HG02885 (cell line): ENCODE measurements around the gene SMIM45.

Experiments used
- ATAC-seq: cut with Tn5 transposase; IDR thresholded peaks from one replicate; pipeline ENCODE4 v1.9.1; 2021; ENCODE audit warnings: mild to moderate bottlenecking; ENCODE audit not compliant: unreplicated experiment, poor library complexity

SMIM45 gene

GRCh38 chr22:41995211-41995610 is 43.3 kb downstream of the SMIM45 start:
- ATAC-seq = no peak

DNA sequence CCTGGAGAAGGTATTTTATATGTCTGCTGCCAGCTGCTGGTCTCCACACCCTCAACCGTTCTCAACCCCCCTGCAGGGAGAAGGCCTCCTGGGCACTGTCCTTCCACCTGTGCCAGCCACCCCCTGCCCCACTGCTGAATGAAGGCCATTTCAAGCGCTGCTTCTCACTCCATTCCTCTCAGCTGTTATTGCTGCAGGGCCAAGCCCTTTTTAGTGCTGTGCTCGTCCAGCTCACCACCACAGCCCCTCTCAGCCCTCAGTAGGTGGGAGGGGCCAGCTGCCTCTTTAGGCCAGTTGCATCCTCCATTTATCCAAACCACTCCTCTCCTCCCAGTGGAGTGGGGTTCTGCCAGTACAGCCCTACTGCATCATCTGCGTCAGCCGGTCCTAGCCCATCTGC is 44.9 kb downstream of the SMIM45 start:
- ATAC-seq = no peak

DNA sequence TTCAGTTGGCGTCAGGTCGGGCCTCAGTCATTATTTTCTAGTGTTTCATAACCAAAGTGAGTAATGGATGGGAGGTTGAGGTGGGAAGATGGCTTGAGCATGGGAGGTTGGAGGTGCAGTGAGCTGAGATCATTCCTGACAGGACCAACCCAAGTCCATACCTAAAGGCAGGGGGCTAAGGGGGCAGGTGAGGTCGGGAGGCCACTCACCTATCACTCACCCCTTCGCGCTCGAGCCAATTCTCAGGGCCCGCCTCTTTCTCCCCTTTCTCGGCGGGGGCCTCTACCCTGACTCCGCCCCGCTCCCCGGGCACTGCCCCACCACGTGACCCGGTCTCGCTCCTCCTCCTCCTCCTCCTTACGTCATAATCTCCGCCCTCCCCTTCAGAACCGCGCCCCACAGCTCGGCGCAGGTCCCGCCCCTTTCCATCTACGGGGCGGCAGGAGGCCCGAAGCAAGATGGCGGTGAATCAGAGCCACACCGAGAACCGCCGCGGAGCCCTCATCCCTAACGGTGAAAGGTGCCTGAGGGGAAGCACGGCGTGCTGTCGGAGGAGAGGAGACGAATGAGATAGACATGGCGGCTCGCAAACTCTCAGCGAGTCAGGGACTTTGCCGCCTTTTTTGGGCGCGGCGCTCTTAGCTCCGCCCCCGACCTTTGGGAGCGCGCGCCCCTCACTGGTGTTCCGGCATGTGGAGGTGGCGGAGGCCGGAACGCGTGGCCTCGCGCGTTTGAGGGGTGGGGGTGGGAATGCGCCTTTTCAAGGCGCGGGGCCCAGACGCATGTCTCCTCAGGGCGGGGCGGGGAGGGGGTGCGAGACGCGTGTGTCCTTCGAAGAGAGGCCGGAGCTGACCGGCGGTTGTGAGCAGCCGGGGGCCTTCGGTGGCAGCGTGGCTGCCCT is 46.7 kb downstream of the SMIM45 start, which contains the start of gene WBP2NL:
Gene WBP2NL (plus strand): TSS at position 428 of the 901 bp plus-strand sequence. CDS start 31 bp downstream, at position 459.
- peak; percentile 78 for ATAC-seq

GRCh38 chr22:42000466-42000865 is 48.5 kb downstream of the SMIM45 start:
- ATAC-seq = no peak

DNA sequence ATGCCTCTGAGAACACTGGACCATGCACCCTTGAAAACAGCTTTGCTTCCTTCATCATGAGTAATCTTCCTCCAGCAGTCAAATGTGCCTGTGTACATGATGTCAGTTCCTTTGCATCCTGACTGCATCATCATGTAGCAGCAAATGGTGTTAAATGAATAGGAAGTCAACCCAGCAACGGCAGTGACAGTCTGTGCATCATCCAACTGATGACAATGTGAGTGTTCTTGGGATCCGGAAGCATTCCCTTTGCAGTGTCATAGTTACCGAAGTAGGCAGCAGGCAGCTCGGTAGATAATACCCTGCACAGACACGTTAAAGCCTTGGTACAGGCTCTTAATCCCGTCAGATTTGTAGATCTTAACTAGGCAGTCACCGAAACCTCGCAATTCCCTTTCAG is 49.2 kb downstream of the SMIM45 start:
- no peak for ATAC-seq

DNA sequence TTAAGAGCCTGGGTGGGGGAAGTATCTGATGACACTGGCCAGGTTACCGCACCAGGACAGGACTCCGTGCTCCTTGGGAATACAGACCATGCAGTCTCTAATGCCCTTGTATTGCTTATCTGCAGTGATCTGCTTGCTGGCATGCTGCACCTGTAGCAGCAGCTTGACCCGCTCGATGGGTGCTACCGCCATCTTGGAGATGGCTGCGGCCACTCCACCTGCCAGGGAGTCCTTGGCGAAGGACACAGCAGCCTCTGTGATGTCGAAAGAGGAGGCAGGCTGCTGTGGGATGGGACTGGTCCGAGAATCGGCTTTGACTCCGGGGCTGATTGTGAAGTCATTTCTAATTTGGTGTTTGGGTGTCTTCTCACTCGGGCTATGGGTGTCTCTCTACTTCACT is 49.8 kb downstream of the SMIM45 start:
- no peak for ATAC-seq

GRCh38 chr22:42007922-42008321 is 56.0 kb downstream of the SMIM45 start:
- ATAC-seq = no peak
